Diencephalon (tissue), 1 donor: ENCODE results near the gene KRTAP5-3. TPM values are rescaled to one million over a fixed set of nuclear protein-coding genes. Genes with fewer than 3 reads are reported as not detected.

Experiments
- total RNA-seq: library from RNA; depleted of rRNA; stranded (reverse); fragments of >200 nt; gene quantifications from one replicate; pipeline ENCODE4 v1.2.3, GENCODE V29; 2014

Gene KRTAP5-3, protein sequence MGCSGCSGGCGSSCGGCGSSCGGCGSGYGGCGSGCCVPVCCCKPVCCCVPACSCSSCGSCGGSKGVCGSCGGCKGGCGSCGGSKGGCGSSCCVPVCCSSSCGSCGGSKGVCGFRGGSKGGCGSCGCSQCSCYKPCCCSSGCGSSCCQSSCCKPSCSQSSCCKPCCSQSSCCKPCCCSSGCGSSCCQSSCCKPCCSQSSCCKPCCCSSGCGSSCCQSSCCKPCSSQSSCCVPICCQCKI
- total RNA-seq: not detected

DNA sequence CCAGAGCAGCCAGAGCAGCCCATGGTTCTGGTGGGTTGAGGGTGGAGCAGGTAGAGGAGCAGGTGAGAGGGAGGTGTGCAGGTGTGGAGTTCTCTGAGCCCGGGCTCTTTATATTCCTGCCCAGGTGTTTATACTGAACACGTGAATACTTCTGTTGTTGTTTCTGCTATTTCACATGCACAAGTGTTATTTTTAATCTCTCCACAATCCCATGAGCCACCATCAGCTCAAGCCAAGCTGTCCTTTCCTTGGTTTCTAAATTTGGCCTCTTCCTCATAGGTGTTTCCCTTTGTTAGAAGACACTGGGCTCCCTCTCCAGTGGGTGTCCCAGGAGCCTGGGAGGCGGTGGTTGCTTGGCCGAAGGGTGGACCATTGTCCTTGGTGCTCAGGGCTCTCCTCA is at the start of gene KRTAP5-3:
Gene KRTAP5-3, minus strand, starts transcription at position 101 of the 400 bp plus-strand sequence. Its CDS starts 78 bp downstream, at position 23.

DNA sequence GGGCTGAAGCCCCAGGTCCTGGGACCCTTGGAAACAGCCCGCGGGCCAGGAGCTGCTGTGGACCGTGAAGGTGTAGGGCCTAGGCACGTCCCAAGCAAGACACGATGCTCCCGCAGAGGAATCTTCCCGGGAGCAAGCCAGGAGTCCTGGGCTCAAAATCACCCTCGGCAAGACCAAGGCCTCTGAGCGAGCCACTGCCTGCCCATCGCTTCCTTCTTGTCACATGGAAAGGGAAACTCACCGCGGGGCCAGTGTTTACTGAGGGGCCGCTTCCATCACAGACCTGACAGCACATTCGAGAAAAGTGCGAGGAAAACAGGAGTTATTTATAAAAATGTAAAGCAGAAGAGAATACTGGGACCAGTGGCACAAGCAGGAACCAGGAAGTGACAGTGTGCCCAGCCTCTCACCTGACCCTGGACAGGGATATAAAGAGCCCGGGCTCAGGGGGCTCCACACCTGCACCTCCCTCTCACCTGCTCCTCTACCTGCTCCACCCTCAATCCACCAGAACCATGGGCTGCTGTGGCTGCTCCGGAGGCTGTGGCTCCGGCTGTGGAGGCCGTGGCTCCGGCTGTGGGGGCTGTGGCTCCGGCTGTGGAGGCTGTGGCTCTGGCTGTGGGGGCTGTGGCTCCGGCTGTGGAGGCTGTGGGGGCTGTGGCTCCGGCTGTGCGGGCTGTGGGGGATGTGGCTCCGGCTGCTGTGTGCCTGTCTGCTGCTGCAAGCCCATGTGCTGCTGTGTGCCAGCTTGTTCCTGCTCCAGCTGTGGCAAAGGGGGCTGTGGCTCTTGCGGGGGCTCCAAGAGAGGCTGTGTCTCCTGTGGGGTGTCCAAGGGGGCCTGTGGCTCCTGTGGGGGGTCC is 21.3 kb upstream of the KRTAP5-3 start, which contains the start of gene KRTAP5-5:
Gene KRTAP5-5, plus strand, starts transcription at position 450 of the 860 bp plus-strand sequence. Its CDS starts 66 bp downstream, at position 516.

DNA sequence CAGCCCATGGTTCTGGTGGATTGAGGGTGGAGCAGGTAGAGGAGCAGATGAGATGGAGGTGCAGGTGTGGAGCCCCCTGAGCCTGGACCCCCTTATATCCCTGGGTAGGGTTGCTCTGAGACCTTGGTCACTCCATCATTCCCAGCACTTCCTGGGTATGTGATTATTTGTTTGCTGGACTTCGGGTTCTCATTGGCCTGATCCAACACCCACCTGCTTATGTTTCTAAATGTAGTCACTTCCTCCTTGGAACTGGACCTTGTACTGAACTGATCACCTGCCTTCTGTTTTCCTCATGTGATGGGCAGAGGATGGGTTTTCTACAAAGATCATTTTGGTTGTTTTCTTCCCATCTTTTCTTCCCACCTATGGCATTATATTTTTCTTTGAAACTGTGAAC is 13.8 kb upstream of the KRTAP5-3 start, which contains the start of gene KRTAP5-4:
Gene KRTAP5-4, minus strand, starts transcription at position 53 of the 400 bp plus-strand sequence. Its CDS starts 45 bp downstream, at position 8.

DNA sequence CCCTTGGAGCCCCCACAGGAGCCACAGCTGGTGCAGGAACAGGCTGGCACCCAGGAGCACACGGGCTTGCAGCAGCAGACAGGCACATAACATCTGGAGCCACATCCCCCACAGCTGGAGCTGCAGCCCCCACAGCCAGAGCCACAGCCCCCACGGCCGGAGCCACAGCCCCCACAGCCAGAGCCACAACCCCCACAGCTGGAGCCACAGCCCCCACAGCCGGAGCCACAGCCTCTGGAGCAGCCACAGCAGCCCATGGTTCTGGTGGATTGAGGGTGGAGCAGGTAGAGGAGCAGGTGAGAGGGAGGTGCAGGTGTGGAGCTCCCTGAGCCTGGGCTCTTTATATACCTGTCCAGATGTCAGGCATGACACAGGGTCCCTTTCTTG is 10.3 kb downstream of the KRTAP5-3 start, which contains the start of gene KRTAP5-2:
Gene KRTAP5-2, minus strand, starts transcription at position 301 of the 387 bp plus-strand sequence. Its CDS starts 44 bp downstream, at position 257.

DNA sequence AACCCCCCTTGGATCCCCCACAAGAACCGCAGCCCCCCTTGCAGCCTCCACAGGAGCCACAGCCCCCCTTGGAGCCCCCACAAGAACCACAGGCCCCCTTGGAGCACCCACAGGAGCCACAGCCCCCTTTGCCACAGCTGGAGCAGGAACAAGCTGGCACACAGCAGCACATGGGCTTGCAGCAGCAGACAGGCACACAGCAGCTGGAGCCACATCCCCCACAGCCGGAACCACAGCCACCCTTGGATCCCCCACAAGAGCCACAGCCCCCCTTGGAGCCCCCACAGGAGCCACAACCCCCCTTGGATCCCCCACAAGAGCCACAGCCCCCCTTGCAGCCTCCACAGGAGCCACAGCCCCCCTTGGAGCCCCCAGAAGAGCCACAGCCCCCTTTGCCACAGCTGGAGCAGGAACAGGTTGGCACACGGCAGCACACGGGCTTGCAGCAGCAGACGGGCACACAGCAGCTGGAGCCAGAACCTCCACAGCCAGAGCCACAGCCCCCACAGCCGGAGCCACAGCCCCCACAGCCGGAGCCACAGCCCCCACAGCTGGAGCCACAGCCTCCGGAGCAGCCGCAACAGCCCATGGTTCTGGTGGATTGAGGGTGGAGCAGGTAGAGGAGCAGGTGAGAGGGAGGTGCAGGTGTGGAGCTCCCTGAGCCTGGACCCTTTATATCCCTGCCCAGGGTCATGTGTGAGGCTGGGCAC is 23.4 kb downstream of the KRTAP5-3 start, which contains the start of gene KRTAP5-1:
Gene KRTAP5-1, minus strand, starts transcription at position 623 of the 710 bp plus-strand sequence. Its CDS starts 34 bp downstream, at position 589.

DNA sequence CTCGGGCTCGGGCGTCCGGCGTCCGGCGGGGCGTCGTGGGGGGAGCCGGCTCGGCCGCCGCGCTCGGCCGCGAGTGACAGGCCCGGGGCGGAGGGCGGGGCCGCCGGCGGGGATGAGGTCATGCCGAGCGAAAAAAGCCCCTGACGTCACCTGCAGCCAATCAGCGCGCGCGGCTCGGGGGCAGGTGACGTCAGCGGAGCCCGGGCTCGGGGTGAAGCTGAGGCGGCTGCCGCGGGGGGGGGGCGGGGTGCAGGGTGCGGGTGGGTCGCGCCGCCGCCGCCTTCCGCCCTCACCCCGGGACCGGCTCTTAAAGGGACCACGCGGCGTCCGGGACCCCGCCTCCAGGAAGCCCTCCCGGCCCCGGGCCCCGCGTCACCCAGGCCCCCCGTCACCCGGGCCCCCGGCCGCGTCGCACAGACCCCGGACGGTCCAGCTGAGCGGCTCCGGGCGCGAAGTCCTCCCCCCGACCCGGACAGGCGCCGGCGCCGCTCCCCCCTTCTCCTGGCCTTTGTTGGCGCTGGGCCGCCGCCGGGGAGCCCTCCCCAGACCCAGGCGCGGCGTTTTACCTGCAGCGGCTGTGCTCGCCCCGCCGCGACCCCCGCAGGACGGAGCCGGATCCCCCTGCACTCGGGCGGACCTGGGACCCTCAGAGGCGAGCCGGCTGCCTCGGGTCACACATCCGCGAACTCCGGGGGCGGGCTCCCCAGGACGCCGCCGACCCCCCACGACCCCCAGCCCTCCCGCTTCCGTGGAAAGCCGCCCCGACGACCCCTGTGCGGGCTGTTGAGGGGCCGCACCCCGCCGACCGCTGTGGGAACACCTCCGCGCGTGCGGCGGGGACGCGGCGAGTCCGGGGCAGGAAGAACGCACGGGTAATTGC is 35.8 kb downstream of the KRTAP5-3 start, which contains the start of gene DUSP8:
Gene DUSP8, minus strand, starts transcription at position 75 of the 880 bp plus-strand sequence. CDS start 6,445 bp downstream, outside the sequence.

Other genes starting within 250 kb of the KRTAP5-3 start
- 43.1 TPM for gene BRSK2, start 218.5 kb downstream of the KRTAP5-3 start, total RNA-seq
- 15.2 TPM for gene MOB2, start 121.7 kb downstream of the KRTAP5-3 start, total RNA-seq
- 8.8 TPM for gene DUSP8, start 36.2 kb downstream of the KRTAP5-3 start, total RNA-seq
- gene KRTAP5-1, start 23.2 kb downstream of the KRTAP5-3 start, total RNA-seq: not detected
- not detected for gene KRTAP5-2, start 10.2 kb downstream of the KRTAP5-3 start, total RNA-seq
- gene KRTAP5-4, start 13.7 kb upstream of the KRTAP5-3 start, total RNA-seq: not detected
- gene KRTAP5-5, start 21.3 kb upstream of the KRTAP5-3 start, total RNA-seq: not detected
- gene KRTAP5-6, start 88.7 kb upstream of the KRTAP5-3 start, total RNA-seq: not detected
- 2.8 TPM for gene IFITM10, start 142.1 kb upstream of the KRTAP5-3 start, total RNA-seq
- gene CTSD, start 155.5 kb upstream of the KRTAP5-3 start, total RNA-seq: 55.8 TPM
- gene SYT8, start 226.5 kb upstream of the KRTAP5-3 start, total RNA-seq: not detected
- gene TNNI2, start 230.5 kb upstream of the KRTAP5-3 start, total RNA-seq: not detected
- gene LSP1, start 244.6 kb upstream of the KRTAP5-3 start, total RNA-seq: 1.2 TPM